ENCODE results near the gene R3HDM4.

DNA sequence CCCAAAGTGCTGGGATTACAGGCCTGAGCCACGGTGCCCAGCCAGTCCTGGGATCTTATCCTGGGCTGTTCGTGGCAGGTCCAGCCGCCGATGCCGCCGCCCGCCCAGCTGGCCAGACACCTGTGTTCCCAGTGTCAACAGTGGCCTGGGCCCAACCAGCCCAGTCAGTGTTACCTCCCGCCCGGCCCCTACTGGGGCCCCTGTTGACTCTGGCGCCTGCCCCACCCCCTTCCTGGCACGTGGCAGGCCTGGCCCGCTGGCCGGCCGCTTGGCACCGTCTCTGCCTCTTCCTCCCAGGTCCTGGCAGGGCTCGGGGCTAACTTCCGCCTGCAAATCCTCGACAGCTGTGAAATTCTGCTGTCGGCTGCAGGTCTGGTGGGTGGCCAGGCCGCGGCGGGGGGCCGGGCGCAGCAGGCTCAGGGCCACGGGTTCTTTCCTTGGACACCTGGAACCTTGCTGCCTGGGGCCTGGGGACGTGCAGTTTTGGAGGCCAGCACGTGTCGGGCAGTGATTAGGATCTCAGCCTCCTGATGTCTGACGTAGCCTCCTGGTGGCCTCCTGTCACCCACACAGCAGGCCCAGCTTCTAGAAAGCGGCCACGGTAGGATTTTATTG, 22.0 kb upstream of the R3HDM4 start:
- TF ChIP-seq POLR2AphosphoS5 (IDR thresholded peaks at IDR 0.05; ENCODE audit: low read depth, low read length) (no peak), TAF1 (IDR thresholded peaks at IDR 0.05; ENCODE audit: borderline replicate concordance, insufficient read depth, low read length) (no peak), SIN3A (IDR thresholded peaks at IDR 0.05; ENCODE audit: borderline replicate concordance, insufficient read depth, low read length) (no peak), FOXP2 (optimal IDR thresholded peaks at IDR 0.05; ENCODE audit: borderline replicate concordance, extremely low read depth, extremely low read length, insufficient read depth) (peak; percentile 46)
- TF ChIP-seq, protein P1, sequence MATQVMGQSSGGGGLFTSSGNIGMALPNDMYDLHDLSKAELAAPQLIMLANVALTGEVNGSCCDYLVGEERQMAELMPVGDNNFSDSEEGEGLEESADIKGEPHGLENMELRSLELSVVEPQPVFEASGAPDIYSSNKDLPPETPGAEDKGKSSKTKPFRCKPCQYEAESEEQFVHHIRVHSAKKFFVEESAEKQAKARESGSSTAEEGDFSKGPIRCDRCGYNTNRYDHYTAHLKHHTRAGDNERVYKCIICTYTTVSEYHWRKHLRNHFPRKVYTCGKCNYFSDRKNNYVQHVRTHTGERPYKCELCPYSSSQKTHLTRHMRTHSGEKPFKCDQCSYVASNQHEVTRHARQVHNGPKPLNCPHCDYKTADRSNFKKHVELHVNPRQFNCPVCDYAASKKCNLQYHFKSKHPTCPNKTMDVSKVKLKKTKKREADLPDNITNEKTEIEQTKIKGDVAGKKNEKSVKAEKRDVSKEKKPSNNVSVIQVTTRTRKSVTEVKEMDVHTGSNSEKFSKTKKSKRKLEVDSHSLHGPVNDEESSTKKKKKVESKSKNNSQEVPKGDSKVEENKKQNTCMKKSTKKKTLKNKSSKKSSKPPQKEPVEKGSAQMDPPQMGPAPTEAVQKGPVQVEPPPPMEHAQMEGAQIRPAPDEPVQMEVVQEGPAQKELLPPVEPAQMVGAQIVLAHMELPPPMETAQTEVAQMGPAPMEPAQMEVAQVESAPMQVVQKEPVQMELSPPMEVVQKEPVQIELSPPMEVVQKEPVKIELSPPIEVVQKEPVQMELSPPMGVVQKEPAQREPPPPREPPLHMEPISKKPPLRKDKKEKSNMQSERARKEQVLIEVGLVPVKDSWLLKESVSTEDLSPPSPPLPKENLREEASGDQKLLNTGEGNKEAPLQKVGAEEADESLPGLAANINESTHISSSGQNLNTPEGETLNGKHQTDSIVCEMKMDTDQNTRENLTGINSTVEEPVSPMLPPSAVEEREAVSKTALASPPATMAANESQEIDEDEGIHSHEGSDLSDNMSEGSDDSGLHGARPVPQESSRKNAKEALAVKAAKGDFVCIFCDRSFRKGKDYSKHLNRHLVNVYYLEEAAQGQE (IDR thresholded peaks at IDR 0.05; ENCODE audit: insufficient read depth in 1 of 2, low read depth in 2 of 2, low read length in 2 of 2): no peak
